PFSK-1 (cell line): ENCODE results near the gene TK1.

Experiments
- REST ChIP-seq, 2 experiments: IDR thresholded peaks; 2 replicates each; pipeline versions ENCODE4 v1.6.1 to v1.8.0; 2011 to 2012; ENCODE audit warnings: low read depth in 2 of 2, low read length in 2 of 2, control low read depth in 1 of 2, inconsistent platforms in 1 of 2, mild to moderate bottlenecking in 1 of 2, moderate library complexity in 1 of 2; ENCODE audit not compliant: insufficient read depth in 1 of 2
- TAF1 ChIP-seq: IDR thresholded peaks from 2 replicates; pipeline ENCODE4 v1.6.1; 2012; ENCODE audit warnings: low read length, control low read depth, borderline replicate concordance; ENCODE audit not compliant: insufficient read depth

GRCh38 chr17:78214016-78214705 lies 27.3 kb upstream of the TK1 start, which contains the start of gene BIRC5:
- TF ChIP-seq TAF1 (peak; percentile 88), REST (IDR thresholded peaks at IDR 0.05; ENCODE audit: insufficient read depth in 1 of 2, low read depth in 2 of 2, low read length in 2 of 2) (0 out of 4 replicates have a peak, but pooled peaks of 1 of the 2 experiments have one; percentile 27)
